Neural cell (in vitro differentiated cells): Measurements from ENCODE around the gene PRKCA. TPM values are rescaled to one million over a fixed set of nuclear protein-coding genes. Genes with fewer than 3 reads are reported as not detected.

ENCODE experiments used
- H2AFZ ChIP-seq: fragments of 200-600, 300-800 bp; sonication (generic), shearing (Covaris generic); 2 replicates; pipeline ENCODE4 v1.6.0; 2014; ENCODE audit warnings: low read depth, mild to moderate bottlenecking, antibody characterized with exemption, low read length, moderate library complexity
- H3F3A ChIP-seq: fragments of 200-600 bp; shearing (Covaris generic); 2 replicates; pipeline ENCODE4 v1.6.1; 2016; ENCODE audit warnings: mild to moderate bottlenecking, moderate library complexity, mixed read lengths, antibody characterized with exemption, low read length; ENCODE audit not compliant: insufficient read depth, poor library complexity, severe bottlenecking
- H3K27ac ChIP-seq: fragments of 200-600, 300-800 bp; sonication (generic), shearing (Covaris generic); 2 replicates; pipeline ENCODE4 v1.5.1; 2014; ENCODE audit warnings: mild to moderate bottlenecking, low read length, moderate library complexity
- H3K27me3 ChIP-seq: fragments of 300-800, 200-600 bp; sonication (generic), shearing (Covaris generic); 2 replicates; pipeline ENCODE4 v1.6.0; 2014; ENCODE audit warnings: mild to moderate bottlenecking, low read depth, low read length, moderate library complexity; ENCODE audit not compliant: insufficient read depth
- H3K36me3 ChIP-seq: fragments of 300-800, 200-600 bp; sonication (generic), shearing (Covaris generic); 2 replicates; pipeline ENCODE4 v1.5.1; 2014; ENCODE audit warnings: mild to moderate bottlenecking, antibody characterized with exemption, low read length, moderate library complexity; ENCODE audit not compliant: insufficient read depth
- H3K4me2 ChIP-seq: fragments of 300-800, 200-600 bp; sonication (generic), shearing (Covaris generic); 2 replicates; pipeline ENCODE4 v1.6.0; 2014; ENCODE audit warnings: mild to moderate bottlenecking, low read length
- H3K4me3 ChIP-seq: fragments of 300-800, 200-600 bp; sonication (generic), shearing (Covaris generic); 2 replicates; pipeline ENCODE4 v1.5.1; 2014; ENCODE audit warnings: mild to moderate bottlenecking, low read length, moderate library complexity
- H3K79me2 ChIP-seq: fragments of 200-600 bp; shearing (Covaris generic); replicated peaks from 2 replicates; pipeline ENCODE4 v1.6.0; 2014; ENCODE audit warnings: mild to moderate bottlenecking, low read length, moderate library complexity; ENCODE audit not compliant: insufficient read depth
- H3K9ac ChIP-seq: fragments of 300-800, 200-600 bp; sonication (generic), shearing (Covaris generic); 2 replicates; pipeline ENCODE4 v1.6.1; 2016; ENCODE audit warnings: mild to moderate bottlenecking, low read length, mixed read lengths
- H3K9me2 ChIP-seq: fragments of 200-600 bp; shearing (Covaris generic); 2 replicates; pipeline ENCODE4 v1.6.1; 2016; ENCODE audit warnings: mild to moderate bottlenecking, low read length, mixed read lengths; ENCODE audit not compliant: insufficient read depth
- H3K9me3 ChIP-seq: fragments of 200-600, 300-800 bp; sonication (generic), shearing (Covaris generic); 2 replicates; pipeline ENCODE4 v1.6.1; 2016; ENCODE audit warnings: mild to moderate bottlenecking, mixed run types, low read length, moderate library complexity, mixed read lengths
- H4K20me1 ChIP-seq: fragments of 200-600 bp; shearing (Covaris generic); 2 replicates; pipeline ENCODE4 v1.6.1; 2016; ENCODE audit warnings: mild to moderate bottlenecking, mixed run types; ENCODE audit not compliant: insufficient read depth
- EP300 ChIP-seq: fragments of 450-650 bp; conservative IDR thresholded peaks from 2 replicates; pipeline ENCODE4 v1.6.1; 2014; ENCODE audit warnings: antibody characterized with exemption, mild to moderate bottlenecking, moderate library complexity; ENCODE audit not compliant: poor library complexity, severe bottlenecking
- EZH2 ChIP-seq: fragments of 200-600, 300-800 bp; shearing (Covaris generic), sonication (generic); IDR thresholded peaks from 2 replicates; pipeline ENCODE4 v1.6.1; 2014; ENCODE audit warnings: antibody characterized with exemption, low read length, borderline replicate concordance, mild to moderate bottlenecking; ENCODE audit not compliant: insufficient read depth, poor library complexity, severe bottlenecking
- MXI1 ChIP-seq: fragments of 450-650 bp; conservative IDR thresholded peaks from 2 replicates; pipeline ENCODE4 v1.6.1; 2014; ENCODE audit warnings: antibody characterized with exemption, mild to moderate bottlenecking; ENCODE audit not compliant: poor library complexity, severe bottlenecking
- POLR2AphosphoS5 ChIP-seq: IDR thresholded peaks from 2 replicates; pipeline ENCODE4 v1.6.1; 2012
- RAD21 ChIP-seq: fragments of 450-650 bp; conservative IDR thresholded peaks from 2 replicates; pipeline ENCODE4 v1.6.1; 2014; ENCODE audit warnings: antibody characterized with exemption, mild to moderate bottlenecking, moderate library complexity
- SMC3 ChIP-seq: fragments of 450-650 bp; conservative IDR thresholded peaks from 2 replicates; pipeline ENCODE4 v1.6.1; 2014; ENCODE audit warnings: antibody characterized with exemption, mild to moderate bottlenecking, moderate library complexity; ENCODE audit not compliant: poor library complexity
- TAF1 ChIP-seq: IDR thresholded peaks from 2 replicates; pipeline ENCODE4 v1.6.1; 2012; ENCODE audit warnings: low read depth
- polyA plus RNA-seq: library from polyadenylated mRNA; depleted of rRNA; stranded (reverse); fragments of >200 nt; gene quantifications from 2 replicates; pipeline ENCODE4 v1.2.3, GENCODE V29; 2014
- TF ChIP-seq, protein P1 (sequence below): fragments of 450-650 bp; IDR thresholded peaks from 2 replicates; pipeline ENCODE4 v1.5.1; 2014; ENCODE audit warnings: antibody characterized with exemption, mild to moderate bottlenecking, moderate library complexity; ENCODE audit not compliant: poor library complexity, severe bottlenecking
- TF ChIP-seq, protein P2 (sequence below): IDR thresholded peaks from 2 replicates; pipeline ENCODE4 v1.6.1; 2012; ENCODE audit warnings: borderline replicate concordance

PRKCA gene
- polyA plus RNA-seq, 1 donor from 2014 or later = 5.9 TPM

DNA sequence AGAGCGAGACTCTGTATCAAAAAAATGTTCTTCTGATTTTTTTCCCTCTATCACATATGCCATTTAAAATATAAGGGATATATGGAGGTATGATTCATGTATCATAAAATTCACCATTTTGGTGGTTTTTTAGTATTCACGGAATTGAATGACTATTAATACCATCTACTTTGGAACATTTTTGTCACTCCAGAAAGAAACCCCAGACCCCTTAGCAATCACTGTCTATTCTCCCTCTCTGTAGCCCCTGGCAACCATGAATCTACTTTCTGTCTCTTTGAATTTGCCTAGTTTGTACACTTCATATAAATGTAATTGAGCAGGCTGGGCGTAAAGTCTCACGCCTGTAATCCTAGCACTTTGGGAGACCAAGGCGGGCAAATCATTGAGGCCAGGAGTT is 75.9 kb downstream of the PRKCA start:
- Histone ChIP-seq H3K4me2 (no peak overlapping the region), H3K36me3 (no peaks in the 10 kb centered on the region), H3K9ac (no peak overlapping the region), H3K9me3 (no peaks in the 10 kb centered on the region), H3K9me2 (no peaks in the 10 kb centered on the region), H2AFZ (no peak overlapping the region), H3K27me3 (no peaks in the 10 kb centered on the region), H3K27ac (no peak overlapping the region), H3K79me2 (no peaks in the 10 kb centered on the region), H3K4me3 (no peak overlapping the region), H4K20me1 (no peaks in the 10 kb centered on the region), H3F3A (no peaks in the 10 kb centered on the region)
- TF ChIP-seq MXI1 = no peak
- no peak for TF ChIP-seq POLR2AphosphoS5
- TF ChIP-seq, protein P1, sequence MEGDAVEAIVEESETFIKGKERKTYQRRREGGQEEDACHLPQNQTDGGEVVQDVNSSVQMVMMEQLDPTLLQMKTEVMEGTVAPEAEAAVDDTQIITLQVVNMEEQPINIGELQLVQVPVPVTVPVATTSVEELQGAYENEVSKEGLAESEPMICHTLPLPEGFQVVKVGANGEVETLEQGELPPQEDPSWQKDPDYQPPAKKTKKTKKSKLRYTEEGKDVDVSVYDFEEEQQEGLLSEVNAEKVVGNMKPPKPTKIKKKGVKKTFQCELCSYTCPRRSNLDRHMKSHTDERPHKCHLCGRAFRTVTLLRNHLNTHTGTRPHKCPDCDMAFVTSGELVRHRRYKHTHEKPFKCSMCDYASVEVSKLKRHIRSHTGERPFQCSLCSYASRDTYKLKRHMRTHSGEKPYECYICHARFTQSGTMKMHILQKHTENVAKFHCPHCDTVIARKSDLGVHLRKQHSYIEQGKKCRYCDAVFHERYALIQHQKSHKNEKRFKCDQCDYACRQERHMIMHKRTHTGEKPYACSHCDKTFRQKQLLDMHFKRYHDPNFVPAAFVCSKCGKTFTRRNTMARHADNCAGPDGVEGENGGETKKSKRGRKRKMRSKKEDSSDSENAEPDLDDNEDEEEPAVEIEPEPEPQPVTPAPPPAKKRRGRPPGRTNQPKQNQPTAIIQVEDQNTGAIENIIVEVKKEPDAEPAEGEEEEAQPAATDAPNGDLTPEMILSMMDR = no peak
- TF ChIP-seq, protein P2, sequence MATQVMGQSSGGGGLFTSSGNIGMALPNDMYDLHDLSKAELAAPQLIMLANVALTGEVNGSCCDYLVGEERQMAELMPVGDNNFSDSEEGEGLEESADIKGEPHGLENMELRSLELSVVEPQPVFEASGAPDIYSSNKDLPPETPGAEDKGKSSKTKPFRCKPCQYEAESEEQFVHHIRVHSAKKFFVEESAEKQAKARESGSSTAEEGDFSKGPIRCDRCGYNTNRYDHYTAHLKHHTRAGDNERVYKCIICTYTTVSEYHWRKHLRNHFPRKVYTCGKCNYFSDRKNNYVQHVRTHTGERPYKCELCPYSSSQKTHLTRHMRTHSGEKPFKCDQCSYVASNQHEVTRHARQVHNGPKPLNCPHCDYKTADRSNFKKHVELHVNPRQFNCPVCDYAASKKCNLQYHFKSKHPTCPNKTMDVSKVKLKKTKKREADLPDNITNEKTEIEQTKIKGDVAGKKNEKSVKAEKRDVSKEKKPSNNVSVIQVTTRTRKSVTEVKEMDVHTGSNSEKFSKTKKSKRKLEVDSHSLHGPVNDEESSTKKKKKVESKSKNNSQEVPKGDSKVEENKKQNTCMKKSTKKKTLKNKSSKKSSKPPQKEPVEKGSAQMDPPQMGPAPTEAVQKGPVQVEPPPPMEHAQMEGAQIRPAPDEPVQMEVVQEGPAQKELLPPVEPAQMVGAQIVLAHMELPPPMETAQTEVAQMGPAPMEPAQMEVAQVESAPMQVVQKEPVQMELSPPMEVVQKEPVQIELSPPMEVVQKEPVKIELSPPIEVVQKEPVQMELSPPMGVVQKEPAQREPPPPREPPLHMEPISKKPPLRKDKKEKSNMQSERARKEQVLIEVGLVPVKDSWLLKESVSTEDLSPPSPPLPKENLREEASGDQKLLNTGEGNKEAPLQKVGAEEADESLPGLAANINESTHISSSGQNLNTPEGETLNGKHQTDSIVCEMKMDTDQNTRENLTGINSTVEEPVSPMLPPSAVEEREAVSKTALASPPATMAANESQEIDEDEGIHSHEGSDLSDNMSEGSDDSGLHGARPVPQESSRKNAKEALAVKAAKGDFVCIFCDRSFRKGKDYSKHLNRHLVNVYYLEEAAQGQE = no peak

DNA sequence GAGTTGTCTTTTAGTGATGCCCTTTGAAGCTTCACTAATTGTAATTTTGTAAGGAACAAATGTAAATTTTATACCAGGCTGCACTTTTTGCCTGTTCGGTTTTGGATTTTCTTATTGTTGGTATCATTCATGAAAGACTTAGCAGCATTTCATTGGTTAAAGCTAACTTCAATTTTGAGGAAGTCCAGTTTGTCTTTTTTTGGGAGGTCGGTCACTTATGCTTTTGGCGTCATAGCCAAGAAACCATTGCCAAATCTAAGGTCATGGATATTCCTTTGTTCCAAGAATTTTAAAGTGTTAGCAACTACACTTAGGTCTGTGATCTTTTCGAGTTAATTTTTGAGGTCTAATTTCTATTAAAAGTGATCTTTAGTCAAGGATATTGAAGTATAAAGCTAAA is 77.1 kb downstream of the PRKCA start:
- Histone ChIP-seq H3K79me2 (no peaks in the 10 kb centered on the region), H3K27me3 (no peaks in the 10 kb centered on the region)

More for the DNA sequence above, 77.1 kb downstream of the PRKCA start:
- H3F3A ChIP-seq = no peaks in the 10 kb centered on the region
- H3K4me3 ChIP-seq = no peak overlapping the region
- no peaks in the 10 kb centered on the region for H3K9me2 ChIP-seq
- H3K4me2 ChIP-seq = no peak overlapping the region
- no peaks in the 10 kb centered on the region for H3K9me3 ChIP-seq
- H3K9ac ChIP-seq = no peak overlapping the region
- H4K20me1 ChIP-seq = no peaks in the 10 kb centered on the region
- TF ChIP-seq, protein P2 = no peak
- TF ChIP-seq POLR2AphosphoS5 = no peak
- TF ChIP-seq MXI1 = no peak
- TF ChIP-seq, protein P1 = no peak
- TF ChIP-seq EZH2 = no peak
- TF ChIP-seq EP300 = no peak
- TF ChIP-seq SMC3 = no peak
- no peak for TF ChIP-seq RAD21
- TF ChIP-seq TAF1 = no peak
- H3K36me3 ChIP-seq = no peaks in the 10 kb centered on the region
- no peak overlapping the region for H3K27ac ChIP-seq
- H2AFZ ChIP-seq = no peak overlapping the region
